Neural progenitor cell (in vitro differentiated cells): ENCODE measurements around the gene MED13. TPM values are rescaled to one million over a fixed set of nuclear protein-coding genes. Genes with fewer than 3 reads are reported as not detected.

Experiments used
- DNase-seq: peaks from one replicate; pipeline ENCODE4 v3.0.0-alpha.2; 2016; ENCODE audit warnings: low spot score
- H2AFZ ChIP-seq: fragments of 200-600 bp; sonication (generic); replicated peaks from 2 replicates; pipeline ENCODE4 v1.6.1; 2016; ENCODE audit warnings: antibody characterized with exemption
- H3F3A ChIP-seq: fragments of 200-600 bp; sonication (generic); 2 replicates; pipeline ENCODE4 v1.6.1; 2016; ENCODE audit warnings: antibody characterized with exemption, low read depth
- H3K27ac ChIP-seq: fragments of 200-600 bp; sonication (generic); 2 replicates; pipeline ENCODE4 v1.5.1; 2016; ENCODE audit warnings: mild to moderate bottlenecking
- H3K27me3 ChIP-seq: fragments of 200-600 bp; sonication (generic); 2 replicates; pipeline ENCODE4 v1.6.1; 2016; ENCODE audit warnings: mild to moderate bottlenecking, moderate library complexity
- H3K36me3 ChIP-seq: fragments of 200-600 bp; sonication (generic); 2 replicates; pipeline ENCODE4 v1.5.1; 2016
- H3K4me1 ChIP-seq: fragments of 200-600 bp; sonication (generic); 2 replicates; pipeline ENCODE4 v1.6.1; 2016; ENCODE audit warnings: mixed run types
- H3K4me2 ChIP-seq: fragments of 200-600 bp; sonication (generic); 2 replicates; pipeline ENCODE4 v1.6.1; 2016
- H3K4me3 ChIP-seq: fragments of 200-600 bp; sonication (generic); 2 replicates; pipeline ENCODE4 v1.5.1; 2016
- H3K79me2 ChIP-seq: fragments of 200-600 bp; sonication (generic); 2 replicates; pipeline ENCODE4 v1.6.1; 2016; ENCODE audit warnings: low read depth
- H3K9ac ChIP-seq: fragments of 200-600 bp; sonication (generic); 2 replicates; pipeline ENCODE4 v1.6.1; 2016
- H3K9me3 ChIP-seq: fragments of 200-600 bp; sonication (generic); 2 replicates; pipeline ENCODE4 v1.5.1; 2016; ENCODE audit warnings: low read depth
- H4K20me1 ChIP-seq: fragments of 200-600 bp; sonication (generic); 2 replicates; pipeline ENCODE4 v1.6.1; 2016; ENCODE audit warnings: low read depth
- H3K27ac Mint-ChIP-seq: 3 replicates; pipeline ENCODE4 v1.8.0; 2021; ENCODE audit warnings: mixed read lengths
- H3K27me3 Mint-ChIP-seq: 2 replicates; pipeline ENCODE4 v1.8.0; 2022; ENCODE audit warnings: low read depth, mild to moderate bottlenecking, inconsistent platforms, moderate library complexity, mixed read lengths; ENCODE audit not compliant: insufficient read depth
- H3K36me3 Mint-ChIP-seq: 3 replicates; pipeline ENCODE4 v1.8.0; 2021; ENCODE audit warnings: mixed read lengths
- H3K4me1 Mint-ChIP-seq: 3 replicates; pipeline ENCODE4 v1.8.0; 2021; ENCODE audit warnings: mixed read lengths
- H3K4me3 Mint-ChIP-seq: 3 replicates; pipeline ENCODE4 v1.8.0; 2021; ENCODE audit warnings: mild to moderate bottlenecking, moderate library complexity, mixed read lengths
- H3K9me3 Mint-ChIP-seq: 3 replicates; pipeline ENCODE4 v1.8.0; 2020; ENCODE audit warnings: mixed read lengths
- CTCF ChIP-seq: fragments of 200-600 bp; sonication (generic); IDR thresholded peaks from 2 replicates; pipeline ENCODE4 v1.5.1; 2017; ENCODE audit warnings: antibody characterized with exemption, mild to moderate bottlenecking
- EZH2 ChIP-seq: fragments of 200-600 bp; sonication (generic); IDR thresholded peaks from 2 replicates; pipeline ENCODE4 v1.6.1; 2017; ENCODE audit warnings: antibody characterized with exemption, mild to moderate bottlenecking, moderate library complexity
- EZH2phosphoT487 ChIP-seq: fragments of 200-600 bp; sonication (generic); IDR thresholded peaks from 2 replicates; pipeline ENCODE4 v1.6.1; 2017; ENCODE audit warnings: antibody characterized with exemption
- total RNA-seq: library from RNA; depleted of rRNA; stranded (reverse); fragments of >200 nt; gene quantifications from 2 replicates; pipeline ENCODE4 v1.2.3, GENCODE V29; 2015; ENCODE audit warnings: low replicate concordance

MED13 gene
- total RNA-seq, 1 donor from 2014 or later = 59.9 TPM

- no peaks in the 10 kb centered on the region for H3K4me1 Mint-ChIP-seq
- Histone ChIP-seq H3K36me3 (peaks cover 16% of the 10 kb centered on the region), H2AFZ (no peak overlapping the region), H3F3A (peaks cover 5% of the 10 kb centered on the region), H3K9ac (no peak overlapping the region), H3K79me2 (no peaks in the 10 kb centered on the region), H3K9me3 (no peaks in the 10 kb centered on the region), H3K4me1 (no peaks in the 10 kb centered on the region), H3K27ac (no peak overlapping the region), H3K4me3 (no peak overlapping the region), H4K20me1 (no peaks in the 10 kb centered on the region), H3K27me3 (no peaks in the 10 kb centered on the region), H3K4me2 (no peak overlapping the region)
- no peaks in the 10 kb centered on the region for H3K27me3 Mint-ChIP-seq
- no peak overlapping the region for H3K27ac Mint-ChIP-seq
- no peak for DNase-seq
- H3K4me3 Mint-ChIP-seq = no peak overlapping the region
- H3K36me3 Mint-ChIP-seq = peaks cover 21% of the 10 kb centered on the region
- TF ChIP-seq EZH2phosphoT487 (no peak), EZH2 (no peak), CTCF (no peak)
- H3K9me3 Mint-ChIP-seq = no peaks in the 10 kb centered on the region
Measured at GRCh38 chr17:61908292-61909037, 156.6 kb downstream of the MED13 start.

GRCh38 chr17:61907361-61907760 is 157.7 kb downstream of the MED13 start:
- DNase-seq = no peak
- Histone ChIP-seq H3K4me1 (no peaks in the 10 kb centered on the region), H4K20me1 (no peaks in the 10 kb centered on the region), H3K9ac (no peak overlapping the region), H3K79me2 (no peaks in the 10 kb centered on the region), H2AFZ (no peak overlapping the region), H3K4me2 (no peak overlapping the region), H3F3A (peaks cover 5% of the 10 kb centered on the region), H3K27me3 (no peaks in the 10 kb centered on the region), H3K27ac (no peak overlapping the region), H3K36me3 (peaks cover 17% of the 10 kb centered on the region), H3K9me3 (no peaks in the 10 kb centered on the region), H3K4me3 (no peak overlapping the region)
- no peaks in the 10 kb centered on the region for H3K27me3 Mint-ChIP-seq
- TF ChIP-seq EZH2phosphoT487 (no peak), CTCF (no peak), EZH2 (no peak)
- H3K4me3 Mint-ChIP-seq = no peak overlapping the region
- no peaks in the 10 kb centered on the region for H3K9me3 Mint-ChIP-seq
- no peaks in the 10 kb centered on the region for H3K4me1 Mint-ChIP-seq
- peaks cover 23% of the 10 kb centered on the region for H3K36me3 Mint-ChIP-seq
- no peak overlapping the region for H3K27ac Mint-ChIP-seq

GRCh38 chr17:61904094-61904710 is 160.9 kb downstream of the MED13 start:
- H3K9me3 ChIP-seq = no peaks in the 10 kb centered on the region
- H3K4me3 ChIP-seq = no peak overlapping the region
- Mint-ChIP-seq H3K4me3 (no peak overlapping the region), H3K4me1 (no peaks in the 10 kb centered on the region), H3K9me3 (no peaks in the 10 kb centered on the region), H3K27ac (no peak overlapping the region), H3K36me3 (peaks cover 24% of the 10 kb centered on the region), H3K27me3 (no peaks in the 10 kb centered on the region)
- no peak for TF ChIP-seq CTCF
- no peak for TF ChIP-seq EZH2
- TF ChIP-seq EZH2phosphoT487 = no peak
- no peaks in the 10 kb centered on the region for H3K4me1 ChIP-seq
- DNase-seq = no peak
- no peak overlapping the region for H3K4me2 ChIP-seq
- peaks cover 5% of the 10 kb centered on the region for H3F3A ChIP-seq
- no peak overlapping the region for H3K9ac ChIP-seq
- no peaks in the 10 kb centered on the region for H3K79me2 ChIP-seq
- H3K27me3 ChIP-seq = no peaks in the 10 kb centered on the region
- H2AFZ ChIP-seq = no peak overlapping the region
- H3K36me3 ChIP-seq = peaks cover 11% of the 10 kb centered on the region
- H4K20me1 ChIP-seq = no peaks in the 10 kb centered on the region
- H3K27ac ChIP-seq = no peak overlapping the region
